Hepatocyte (in vitro differentiated cells): Measurements from ENCODE around the gene MYO18B. TPM values are rescaled to one million over a fixed set of nuclear protein-coding genes. Genes with fewer than 3 reads are reported as not detected.

Experiments
- DNase-seq: peaks from one replicate; pipeline ENCODE4 v3.0.0-alpha.2; 2016; ENCODE audit warnings: low spot score
- H2AFZ ChIP-seq: fragments of 200-600 bp; sonication (generic); 2 replicates; pipeline ENCODE4 v1.6.0; 2016; ENCODE audit warnings: antibody characterized with exemption, mild to moderate bottlenecking
- H3K27ac ChIP-seq: fragments of 200-600 bp; sonication (generic); 2 replicates; pipeline ENCODE4 v1.5.1; 2016; ENCODE audit warnings: mild to moderate bottlenecking
- H3K27me3 ChIP-seq: fragments of 200-600 bp; sonication (generic); 2 replicates; pipeline ENCODE4 v1.6.1; 2016
- H3K36me3 ChIP-seq: fragments of 200-600 bp; sonication (generic); replicated peaks from 2 replicates; pipeline ENCODE4 v1.5.1; 2016; ENCODE audit warnings: low read depth; ENCODE audit not compliant: insufficient read depth
- H3K4me1 ChIP-seq: fragments of 200-600 bp; sonication (generic); 2 replicates; pipeline ENCODE4 v1.5.1; 2016; ENCODE audit warnings: mild to moderate bottlenecking, moderate library complexity; ENCODE audit not compliant: insufficient read depth
- H3K4me2 ChIP-seq: fragments of 200-600 bp; sonication (generic); 2 replicates; pipeline ENCODE4 v1.6.0; 2016
- H3K4me3 ChIP-seq: fragments of 200-600 bp; sonication (generic); 2 replicates; pipeline ENCODE4 v1.5.1; 2016; ENCODE audit warnings: mild to moderate bottlenecking
- H3K79me2 ChIP-seq: fragments of 200-600 bp; sonication (generic); 2 replicates; pipeline ENCODE4 v1.6.0; 2017; ENCODE audit warnings: mild to moderate bottlenecking
- H3K9me2 ChIP-seq: fragments of 200-600 bp; sonication (generic); replicated peaks from 2 replicates; pipeline ENCODE4 v1.6.0; 2017; ENCODE audit warnings: mild to moderate bottlenecking; ENCODE audit not compliant: insufficient read depth
- H3K9me3 ChIP-seq: fragments of 200-600 bp; sonication (generic); 2 replicates; pipeline ENCODE4 v1.5.1; 2016; ENCODE audit warnings: low read depth, mild to moderate bottlenecking
- H4K20me1 ChIP-seq: fragments of 200-600 bp; sonication (generic); 2 replicates; pipeline ENCODE4 v1.6.0; 2016; ENCODE audit warnings: mild to moderate bottlenecking; ENCODE audit not compliant: insufficient read depth, poor library complexity, severe bottlenecking
- CTCF ChIP-seq: fragments of 200-600 bp; sonication (generic); IDR thresholded peaks from 2 replicates; pipeline ENCODE4 v1.5.1; 2016; ENCODE audit warnings: antibody characterized with exemption, mild to moderate bottlenecking; ENCODE audit not compliant: poor library complexity
- EZH2 ChIP-seq: fragments of 200-600 bp; sonication (generic); IDR thresholded peaks from 2 replicates; pipeline ENCODE4 v1.6.1; 2016; ENCODE audit warnings: antibody characterized with exemption, mild to moderate bottlenecking, borderline replicate concordance
- EZH2phosphoT487 ChIP-seq: fragments of 200-600 bp; sonication (generic); IDR thresholded peaks from one replicate; pipeline ENCODE4 v1.6.1; 2018; ENCODE audit warnings: antibody characterized with exemption, mild to moderate bottlenecking, low read depth, moderate library complexity; ENCODE audit not compliant: unreplicated experiment, severe bottlenecking
- WGBS: methylation state at CpG from one replicate; pipeline ENCODE4 v1.1.6; 2016; ENCODE audit warnings: low lambda C conversion rate; ENCODE audit errors: missing lambda C conversion rate; 5-methylcytosine and 5-hydroxymethylcytosine counted together
- polyA plus RNA-seq: library from polyadenylated mRNA; unstranded; fragments of >200 nt; fragmentation: Nextera tagmentation; extraction: Ambion mirVana; gene quantifications from 2 replicates; pipeline ENCODE4 v1.2.1, GENCODE V29; 2016
- total RNA-seq: library from RNA; depleted of rRNA; stranded (reverse); fragments of >200 nt; gene quantifications from 2 replicates; pipeline ENCODE4 v1.2.3, GENCODE V29; 2014

Gene MYO18B
- total and polyA plus RNA-seq, 2 experiments from 2014 or later = 0.23 TPM; not detected in 1

GRCh38 chr22:25962711-25963110 is 220.7 kb downstream of the MYO18B start:
- Histone ChIP-seq H3K9me3 (no peaks in the 10 kb centered on the region), H3K4me3 (no peak overlapping the region), H3K9me2 (no peaks in the 10 kb centered on the region), H3K4me2 (no peak overlapping the region), H3K36me3 (no peaks in the 10 kb centered on the region), H2AFZ (no peak overlapping the region), H3K4me1 (no peaks in the 10 kb centered on the region), H3K27ac (no peak overlapping the region), H4K20me1 (no peaks in the 10 kb centered on the region), H3K27me3 (peaks cover 24% of the 10 kb centered on the region), H3K79me2 (no peaks in the 10 kb centered on the region)
- no peak for DNase-seq
- WGBS = 75% methylated on average over 2 of the region's 2 CpGs
- TF ChIP-seq EZH2 = no peak
- no peak for TF ChIP-seq EZH2phosphoT487
- TF ChIP-seq CTCF = no peak

- H3K36me3 ChIP-seq = no peaks in the 10 kb centered on the region
- peaks cover 33% of the 10 kb centered on the region for H3K27me3 ChIP-seq
- no peak overlapping the region for H3K4me2 ChIP-seq
- TF ChIP-seq EZH2phosphoT487 (no peak), CTCF (no peak), EZH2 (no peak)
- H3K9me3 ChIP-seq = no peaks in the 10 kb centered on the region
- no peaks in the 10 kb centered on the region for H3K9me2 ChIP-seq
- H3K27ac ChIP-seq = no peak overlapping the region
- H2AFZ ChIP-seq = no peak overlapping the region
- no peak for DNase-seq
- H3K4me3 ChIP-seq = no peak overlapping the region
- H3K79me2 ChIP-seq = no peaks in the 10 kb centered on the region
- no peaks in the 10 kb centered on the region for H4K20me1 ChIP-seq
- 87% methylated on average over 10 of the region's 10 CpGs for WGBS
- H3K4me1 ChIP-seq = no peaks in the 10 kb centered on the region
These were observed 223.2 kb downstream of the MYO18B start for GRCh38 chr22:25964961-25965730.

DNA sequence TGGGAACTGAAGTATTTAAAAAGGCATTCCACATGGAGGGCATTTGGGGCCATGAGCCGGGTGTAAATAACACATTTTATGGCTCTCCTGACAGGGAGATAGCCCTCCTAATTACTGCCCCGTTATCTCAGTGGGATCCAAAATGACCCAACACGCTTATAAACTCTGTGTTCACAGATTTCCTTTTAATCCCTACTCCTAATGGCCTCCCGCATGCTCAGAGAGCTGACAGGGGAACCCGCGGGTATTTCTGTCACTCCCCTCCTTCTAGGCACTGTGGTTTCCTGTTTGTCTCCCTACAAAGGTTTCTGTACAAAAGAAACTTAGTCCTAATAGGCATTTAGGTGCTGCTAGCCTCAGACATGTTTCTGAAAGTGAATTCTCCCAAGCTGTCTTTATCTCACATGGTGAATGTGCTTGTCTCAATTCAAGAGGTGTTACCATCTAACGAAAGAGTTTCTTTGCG is 224.5 kb downstream of the MYO18B start:
- Histone ChIP-seq H4K20me1 (no peaks in the 10 kb centered on the region), H3K4me1 (no peaks in the 10 kb centered on the region), H2AFZ (no peak overlapping the region), H3K9me2 (no peaks in the 10 kb centered on the region), H3K79me2 (no peaks in the 10 kb centered on the region), H3K27ac (no peak overlapping the region), H3K9me3 (no peaks in the 10 kb centered on the region), H3K4me2 (no peak overlapping the region), H3K27me3 (peaks cover 47% of the 10 kb centered on the region), H3K4me3 (no peak overlapping the region), H3K36me3 (no peaks in the 10 kb centered on the region)
- DNase-seq = no peak
- 8% methylated on average over 8 of the region's 8 CpGs for WGBS
- TF ChIP-seq EZH2 = no peak

DNA sequence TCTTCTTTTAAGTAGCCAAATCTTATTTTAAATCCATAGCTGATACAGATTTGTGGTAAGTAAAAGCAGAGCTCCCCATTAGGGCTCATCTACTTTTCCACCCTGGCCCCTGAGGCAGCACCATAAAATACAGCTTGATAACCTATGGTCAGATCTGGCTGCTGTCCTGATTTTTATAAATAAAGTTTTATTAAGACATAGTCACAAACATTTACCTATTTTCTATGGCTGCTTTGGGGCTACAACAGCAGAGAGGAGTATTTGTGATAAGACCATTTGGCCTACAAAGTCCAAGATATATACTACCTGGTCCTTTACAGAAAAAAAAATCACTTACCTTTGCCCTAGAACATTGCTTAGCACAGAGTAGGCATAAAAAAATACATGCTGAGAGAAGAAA is 227.3 kb downstream of the MYO18B start:
- H3K27me3 ChIP-seq = peaks cover 63% of the 10 kb centered on the region

More for the DNA sequence above, 227.3 kb downstream of the MYO18B start:
- DNase-seq = no peak
- no peak overlapping the region for H3K4me3 ChIP-seq
- no peaks in the 10 kb centered on the region for H4K20me1 ChIP-seq
- no peak overlapping the region for H2AFZ ChIP-seq
- no peaks in the 10 kb centered on the region for H3K79me2 ChIP-seq
- H3K27ac ChIP-seq = no peak overlapping the region
- H3K4me1 ChIP-seq = no peaks in the 10 kb centered on the region
- TF ChIP-seq EZH2 (no peak), CTCF (no peak), EZH2phosphoT487 (no peak)
- no peaks in the 10 kb centered on the region for H3K9me3 ChIP-seq
- no peaks in the 10 kb centered on the region for H3K9me2 ChIP-seq
- no peak overlapping the region for H3K4me2 ChIP-seq
- H3K36me3 ChIP-seq = no peaks in the 10 kb centered on the region
